ENCODE results near the gene DUSP18. TPM values are rescaled to one million over a fixed set of nuclear protein-coding genes. Genes with fewer than 3 reads are reported as not detected.

DUSP18 gene
- total and polyA plus RNA-seq, 9 of the 15 experiments (the other 6 are each of a cell fraction or from before 2014, with no cell fraction given) = 1.00 to 3.7 (median 1.5) TPM

DNA sequence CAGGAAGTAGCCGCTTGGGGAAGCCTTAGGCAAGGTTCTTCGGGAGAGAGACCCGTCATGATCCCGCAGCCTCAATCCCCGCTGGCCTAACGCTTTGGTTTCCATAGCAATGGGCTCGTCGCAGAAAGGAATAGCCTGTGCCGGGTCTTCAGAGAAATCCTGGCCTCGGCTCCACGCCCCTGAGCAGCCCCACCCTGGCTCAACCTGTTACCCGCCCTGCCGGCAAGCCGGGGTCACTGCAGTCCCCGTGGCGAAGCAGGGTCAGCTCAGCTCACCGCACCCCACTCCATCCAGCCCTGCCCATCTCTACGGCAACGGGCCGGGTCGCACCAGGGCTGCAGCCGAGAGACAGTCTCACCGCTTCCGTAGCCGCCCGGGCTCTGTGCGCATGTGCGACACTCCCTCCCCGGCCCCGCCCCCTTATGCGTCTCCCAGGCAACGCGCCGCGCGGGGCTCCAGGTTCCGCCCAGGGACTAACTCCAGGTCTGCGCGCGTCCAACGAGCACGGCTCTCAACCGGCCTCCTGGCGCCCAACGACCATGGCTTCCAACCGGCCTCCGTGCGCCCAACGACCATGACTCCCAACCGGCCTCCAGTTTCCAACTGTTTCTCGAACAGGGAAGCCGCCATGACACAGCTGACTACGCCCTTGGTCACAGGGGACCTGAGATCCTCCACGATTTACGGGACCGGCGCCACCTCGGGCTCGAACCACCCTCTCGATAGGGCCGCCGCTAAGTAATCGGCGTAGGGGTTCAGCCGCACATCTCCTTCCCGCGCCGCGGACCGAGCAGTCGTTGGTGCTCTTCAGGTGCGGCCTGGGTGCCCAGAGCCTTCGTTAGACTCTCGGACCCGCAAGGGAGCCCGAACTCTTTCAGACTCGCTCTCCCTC lies at the start of gene DUSP18 (continued):
- TF ChIP-seq NR2C2 (CRISPR knock-in tag; IDR thresholded peaks at IDR 0.05) (no peak), NR2C2 (tag; IDR thresholded peaks at IDR 0.05) (0 out of 2 replicates have a peak, but pooled peaks have one; percentile 33), CBX1 (IDR thresholded peaks at IDR 0.05; ENCODE audit: low read depth) (no peak), FOXA3 (CRISPR knock-in tag; conservative IDR thresholded peaks at IDR 0.05 in 1 of 2, IDR thresholded peaks at IDR 0.05 in 1 of 2) (no peak), BRD9 (IDR thresholded peaks at IDR 0.05; ENCODE audit: low read depth, partially characterized antibody) (no peak), FOS (IDR thresholded peaks at IDR 0.05; ENCODE audit: extremely low read depth, insufficient read length) (no peak), TAL1 (IDR thresholded peaks at IDR 0.05) (no peak), ZNF57 (CRISPR knock-in tag; IDR thresholded peaks at IDR 0.05) (no peak), NFRKB (IDR thresholded peaks at IDR 0.05; ENCODE audit: low read depth) (no peak), CAMTA2 (CRISPR knock-in tag; conservative IDR thresholded peaks at IDR 0.05) (no peak), MXI1 (IDR thresholded peaks at IDR 0.05; ENCODE audit: low read depth, low read length) (peak; percentile 90), MYNN (IDR thresholded peaks at IDR 0.05) (peak; percentile 71), MYNN (CRISPR knock-in tag; IDR thresholded peaks at IDR 0.05) (no peak), CHD4 (IDR thresholded peaks at IDR 0.05; ENCODE audit: insufficient read depth, insufficient replicate concordance, low read depth, low read length, poor library complexity, severe bottlenecking) (no peak)
- TF ChIP-seq, protein P1, sequence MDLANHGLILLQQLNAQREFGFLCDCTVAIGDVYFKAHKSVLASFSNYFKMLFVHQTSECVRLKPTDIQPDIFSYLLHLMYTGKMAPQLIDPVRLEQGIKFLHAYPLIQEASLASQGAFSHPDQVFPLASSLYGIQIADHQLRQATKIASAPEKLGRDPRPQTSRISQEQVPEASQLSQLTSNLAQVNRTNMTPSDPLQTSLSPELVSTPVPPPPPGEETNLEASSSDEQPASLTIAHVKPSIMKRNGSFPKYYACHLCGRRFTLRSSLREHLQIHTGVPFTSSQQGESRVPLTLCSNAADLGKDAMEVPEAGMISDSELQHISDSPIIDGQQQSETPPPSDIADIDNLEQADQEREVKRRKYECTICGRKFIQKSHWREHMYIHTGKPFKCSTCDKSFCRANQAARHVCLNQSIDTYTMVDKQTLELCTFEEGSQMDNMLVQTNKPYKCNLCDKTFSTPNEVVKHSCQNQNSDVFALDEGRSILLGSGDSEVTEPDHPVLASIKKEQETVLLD (IDR thresholded peaks at IDR 0.05) = peak; percentile 81
- TF ChIP-seq, protein P2, sequence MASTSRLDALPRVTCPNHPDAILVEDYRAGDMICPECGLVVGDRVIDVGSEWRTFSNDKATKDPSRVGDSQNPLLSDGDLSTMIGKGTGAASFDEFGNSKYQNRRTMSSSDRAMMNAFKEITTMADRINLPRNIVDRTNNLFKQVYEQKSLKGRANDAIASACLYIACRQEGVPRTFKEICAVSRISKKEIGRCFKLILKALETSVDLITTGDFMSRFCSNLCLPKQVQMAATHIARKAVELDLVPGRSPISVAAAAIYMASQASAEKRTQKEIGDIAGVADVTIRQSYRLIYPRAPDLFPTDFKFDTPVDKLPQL (IDR thresholded peaks at IDR 0.05; ENCODE audit: extremely low read depth, insufficient read length) = no peak
- TF ChIP-seq, protein P3, sequence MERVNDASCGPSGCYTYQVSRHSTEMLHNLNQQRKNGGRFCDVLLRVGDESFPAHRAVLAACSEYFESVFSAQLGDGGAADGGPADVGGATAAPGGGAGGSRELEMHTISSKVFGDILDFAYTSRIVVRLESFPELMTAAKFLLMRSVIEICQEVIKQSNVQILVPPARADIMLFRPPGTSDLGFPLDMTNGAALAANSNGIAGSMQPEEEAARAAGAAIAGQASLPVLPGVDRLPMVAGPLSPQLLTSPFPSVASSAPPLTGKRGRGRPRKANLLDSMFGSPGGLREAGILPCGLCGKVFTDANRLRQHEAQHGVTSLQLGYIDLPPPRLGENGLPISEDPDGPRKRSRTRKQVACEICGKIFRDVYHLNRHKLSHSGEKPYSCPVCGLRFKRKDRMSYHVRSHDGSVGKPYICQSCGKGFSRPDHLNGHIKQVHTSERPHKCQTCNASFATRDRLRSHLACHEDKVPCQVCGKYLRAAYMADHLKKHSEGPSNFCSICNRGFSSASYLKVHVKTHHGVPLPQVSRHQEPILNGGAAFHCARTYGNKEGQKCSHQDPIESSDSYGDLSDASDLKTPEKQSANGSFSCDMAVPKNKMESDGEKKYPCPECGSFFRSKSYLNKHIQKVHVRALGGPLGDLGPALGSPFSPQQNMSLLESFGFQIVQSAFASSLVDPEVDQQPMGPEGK (CRISPR knock-in tag; IDR thresholded peaks at IDR 0.05; ENCODE audit: borderline replicate concordance) = no peak
- TF ChIP-seq, protein P4, sequence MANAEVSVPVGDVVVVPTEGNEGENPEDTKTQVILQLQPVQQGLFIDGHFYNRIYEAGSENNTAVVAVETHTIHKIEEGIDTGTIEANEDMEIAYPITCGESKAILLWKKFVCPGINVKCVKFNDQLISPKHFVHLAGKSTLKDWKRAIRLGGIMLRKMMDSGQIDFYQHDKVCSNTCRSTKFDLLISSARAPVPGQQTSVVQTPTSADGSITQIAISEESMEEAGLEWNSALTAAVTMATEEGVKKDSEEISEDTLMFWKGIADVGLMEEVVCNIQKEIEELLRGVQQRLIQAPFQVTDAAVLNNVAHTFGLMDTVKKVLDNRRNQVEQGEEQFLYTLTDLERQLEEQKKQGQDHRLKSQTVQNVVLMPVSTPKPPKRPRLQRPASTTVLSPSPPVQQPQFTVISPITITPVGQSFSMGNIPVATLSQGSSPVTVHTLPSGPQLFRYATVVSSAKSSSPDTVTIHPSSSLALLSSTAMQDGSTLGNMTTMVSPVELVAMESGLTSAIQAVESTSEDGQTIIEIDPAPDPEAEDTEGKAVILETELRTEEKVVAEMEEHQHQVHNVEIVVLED (CRISPR knock-in tag; IDR thresholded peaks at IDR 0.05) = no peak
- TF ChIP-seq, protein P5, sequence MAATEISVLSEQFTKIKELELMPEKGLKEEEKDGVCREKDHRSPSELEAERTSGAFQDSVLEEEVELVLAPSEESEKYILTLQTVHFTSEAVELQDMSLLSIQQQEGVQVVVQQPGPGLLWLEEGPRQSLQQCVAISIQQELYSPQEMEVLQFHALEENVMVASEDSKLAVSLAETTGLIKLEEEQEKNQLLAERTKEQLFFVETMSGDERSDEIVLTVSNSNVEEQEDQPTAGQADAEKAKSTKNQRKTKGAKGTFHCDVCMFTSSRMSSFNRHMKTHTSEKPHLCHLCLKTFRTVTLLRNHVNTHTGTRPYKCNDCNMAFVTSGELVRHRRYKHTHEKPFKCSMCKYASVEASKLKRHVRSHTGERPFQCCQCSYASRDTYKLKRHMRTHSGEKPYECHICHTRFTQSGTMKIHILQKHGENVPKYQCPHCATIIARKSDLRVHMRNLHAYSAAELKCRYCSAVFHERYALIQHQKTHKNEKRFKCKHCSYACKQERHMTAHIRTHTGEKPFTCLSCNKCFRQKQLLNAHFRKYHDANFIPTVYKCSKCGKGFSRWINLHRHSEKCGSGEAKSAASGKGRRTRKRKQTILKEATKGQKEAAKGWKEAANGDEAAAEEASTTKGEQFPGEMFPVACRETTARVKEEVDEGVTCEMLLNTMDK (IDR thresholded peaks at IDR 0.05; ENCODE audit: borderline replicate concordance, insufficient read depth, low read depth, low read length, poor library complexity, severe bottlenecking) = no peak

Data from K562 (cell line).